H1 (cell line): Measurements from ENCODE around the gene KIF26B.

Experiments used
- EZH2 ChIP-seq: fragments of 200-600 bp; sonication (generic); IDR thresholded peaks from 2 replicates; pipeline ENCODE4 v1.7.1; 2012; ENCODE audit warnings: low read depth, mild to moderate bottlenecking, moderate library complexity, low read length, inconsistent platforms; ENCODE audit not compliant: severe bottlenecking
- POLR2A ChIP-seq, 2 experiments: IDR thresholded peaks; 1 replicate in 1 of 2; 2 replicates in 1 of 2; pipeline ENCODE4 v1.6.1; 2011; ENCODE audit warnings: low read depth in 2 of 2, low read length in 2 of 2, mild to moderate bottlenecking in 2 of 2; ENCODE audit errors: control extremely low read depth in 1 of 2
- RBBP5 ChIP-seq: IDR thresholded peaks from 2 replicates; pipeline ENCODE4 v1.7.1; 2012; ENCODE audit warnings: low read depth, mild to moderate bottlenecking, inconsistent platforms, low read length, moderate library complexity, borderline replicate concordance
- SP1 ChIP-seq: IDR thresholded peaks from 2 replicates; pipeline ENCODE4 v1.6.1; 2011; ENCODE audit warnings: low read depth, low read length
- TEAD4 ChIP-seq: IDR thresholded peaks from 2 replicates; pipeline ENCODE4 v1.6.1; 2012; ENCODE audit warnings: low read depth, low read length, inconsistent platforms, mixed read lengths

- TF ChIP-seq RBBP5, result no peak
- no peak for TF ChIP-seq POLR2A (IDR thresholded peaks at IDR 0.05; ENCODE audit: control extremely low read depth in 1 of 2, low read depth in 2 of 2, low read length in 2 of 2)
- TF ChIP-seq SP1, result no peak
- TF ChIP-seq EZH2, result no peak
- no peak for TF ChIP-seq TEAD4
Observed at GRCh38 chr1:245260883-245261282, 106.1 kb downstream of the KIF26B start.
